Liver (tissue), 3 donors: ENCODE results near the gene AK3.
"Not testable (repeated sequence)": the region's sequence is repeated elsewhere in the genome, so short reads cannot be mapped to it uniquely, and the experiment has no call there.

Source experiments
- TAF1 ChIP-seq: conservative IDR thresholded peaks from 2 replicates; pipeline ENCODE4 v1.6.1; 2016; ENCODE audit warnings: antibody characterized with exemption, mild to moderate bottlenecking
- TF ChIP-seq, protein P1 (sequence below): fragments of 150-350 bp; IDR thresholded peaks from 2 replicates; pipeline ENCODE4 v1.5.1; 2017; ENCODE audit warnings: improper control_type of control experiment, low read depth, low read length; ENCODE audit not compliant: missing input control
- donor health status: healthy.
- donor health status: healthy.

DNA sequence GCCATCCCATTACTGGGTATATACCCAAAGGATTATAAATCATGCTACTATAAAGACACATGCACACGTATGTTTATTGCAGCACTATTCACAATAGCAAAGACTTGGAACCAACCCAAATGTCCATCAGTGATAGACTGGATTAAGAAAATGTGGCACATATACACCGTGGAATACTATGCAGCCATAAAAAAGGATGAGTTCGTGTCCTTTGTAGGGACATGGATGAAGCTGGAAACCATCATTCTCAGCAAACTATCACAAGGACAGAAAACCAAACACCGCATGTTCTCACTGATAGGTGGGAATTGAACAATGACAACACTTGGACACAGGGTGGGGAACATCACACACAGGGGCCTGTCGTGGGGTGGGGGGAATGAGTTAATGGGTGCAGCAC, 80.3 kb downstream of the AK3 start:
- TF ChIP-seq TAF1, result not testable (repeated sequence)
- TF ChIP-seq, protein P1, sequence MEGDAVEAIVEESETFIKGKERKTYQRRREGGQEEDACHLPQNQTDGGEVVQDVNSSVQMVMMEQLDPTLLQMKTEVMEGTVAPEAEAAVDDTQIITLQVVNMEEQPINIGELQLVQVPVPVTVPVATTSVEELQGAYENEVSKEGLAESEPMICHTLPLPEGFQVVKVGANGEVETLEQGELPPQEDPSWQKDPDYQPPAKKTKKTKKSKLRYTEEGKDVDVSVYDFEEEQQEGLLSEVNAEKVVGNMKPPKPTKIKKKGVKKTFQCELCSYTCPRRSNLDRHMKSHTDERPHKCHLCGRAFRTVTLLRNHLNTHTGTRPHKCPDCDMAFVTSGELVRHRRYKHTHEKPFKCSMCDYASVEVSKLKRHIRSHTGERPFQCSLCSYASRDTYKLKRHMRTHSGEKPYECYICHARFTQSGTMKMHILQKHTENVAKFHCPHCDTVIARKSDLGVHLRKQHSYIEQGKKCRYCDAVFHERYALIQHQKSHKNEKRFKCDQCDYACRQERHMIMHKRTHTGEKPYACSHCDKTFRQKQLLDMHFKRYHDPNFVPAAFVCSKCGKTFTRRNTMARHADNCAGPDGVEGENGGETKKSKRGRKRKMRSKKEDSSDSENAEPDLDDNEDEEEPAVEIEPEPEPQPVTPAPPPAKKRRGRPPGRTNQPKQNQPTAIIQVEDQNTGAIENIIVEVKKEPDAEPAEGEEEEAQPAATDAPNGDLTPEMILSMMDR, result not testable (repeated sequence)
